HG03025 (cell line): ENCODE data around the gene TTR.

Experiments
- ATAC-seq: cut with Tn5 transposase; IDR thresholded peaks from one replicate; pipeline ENCODE4 v1.9.1; 2021; ENCODE audit warnings: mild to moderate bottlenecking, moderate library complexity; ENCODE audit not compliant: unreplicated experiment, low FRiP score

TTR gene

DNA sequence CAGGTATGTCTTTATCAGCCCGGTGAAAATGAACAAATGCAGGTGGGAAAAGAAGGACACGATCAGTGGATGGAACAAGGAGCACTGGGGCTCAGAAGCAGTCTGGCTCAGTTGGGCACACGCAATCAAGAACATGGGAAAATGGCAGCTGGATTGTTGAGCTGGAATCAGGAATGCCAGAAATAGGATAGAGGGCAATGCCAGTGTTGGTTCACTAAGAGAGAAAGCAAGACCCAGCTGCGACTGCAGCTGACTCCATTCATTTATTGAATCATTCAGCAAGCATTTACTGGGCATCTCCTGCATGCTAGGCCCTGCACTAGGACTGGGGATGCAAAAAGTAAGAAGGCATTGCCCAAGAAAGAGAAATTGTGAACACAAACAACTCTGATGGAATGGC is 13.6 kb upstream of the TTR start:
- ATAC-seq = no peak

- no peak for ATAC-seq
Observed at GRCh38 chr18:31579375-31579774, 12.3 kb upstream of the TTR start.

DNA sequence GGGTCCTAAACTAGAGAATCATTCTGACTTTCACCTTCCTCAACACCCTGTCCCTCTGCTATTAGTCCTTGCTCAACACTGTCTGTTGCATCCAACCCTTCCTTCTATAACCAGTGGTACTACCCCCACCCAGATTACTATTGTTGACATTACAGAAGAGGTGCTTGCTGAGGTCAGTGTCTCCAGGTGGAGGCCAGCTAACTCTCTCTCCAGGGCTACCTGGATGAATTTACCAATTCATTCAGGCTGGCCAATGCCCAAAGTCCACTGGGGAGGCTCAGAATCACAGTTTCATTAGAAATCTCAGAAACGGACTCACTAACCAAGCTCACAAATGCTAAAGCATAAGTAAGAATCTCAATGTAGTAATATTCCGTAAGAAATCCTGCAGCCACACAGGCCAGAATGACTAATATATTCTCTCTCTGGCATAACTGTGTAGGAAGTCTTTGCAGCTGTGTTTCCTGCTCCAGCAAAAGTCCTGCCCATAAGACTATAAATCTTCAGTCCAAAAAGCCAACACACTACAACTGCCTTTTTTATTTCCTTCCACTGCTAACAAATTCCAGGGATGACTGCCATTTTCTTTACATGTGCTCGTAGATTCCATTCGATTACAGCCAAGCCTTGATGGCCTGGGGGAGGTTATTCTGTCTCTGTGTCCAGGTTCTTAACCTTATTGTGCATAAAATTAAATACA is 10.0 kb upstream of the TTR start:
- ATAC-seq = no peak

- no peak for ATAC-seq
Observed at GRCh38 chr18:31583185-31583854, 8.4 kb upstream of the TTR start.

DNA sequence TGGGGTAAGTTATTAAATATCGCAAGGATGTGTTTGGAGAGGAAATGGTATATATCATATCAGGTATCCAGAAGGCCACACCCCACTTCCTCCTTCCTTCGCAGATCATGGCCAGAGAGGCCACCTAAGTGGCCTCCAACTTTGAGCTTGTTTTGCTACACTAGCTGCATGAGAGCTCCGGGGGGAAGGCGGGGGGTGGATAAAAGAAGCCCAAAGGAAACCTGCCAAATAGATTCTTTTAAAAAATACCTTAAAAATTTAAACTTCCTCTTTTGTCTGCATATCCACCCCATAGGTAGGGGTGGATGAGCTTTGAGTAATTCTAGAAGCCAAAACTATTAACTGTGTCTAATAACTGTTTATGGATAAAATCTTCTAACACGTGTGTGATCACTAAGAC is 5.7 kb upstream of the TTR start:
- no peak for ATAC-seq

DNA sequence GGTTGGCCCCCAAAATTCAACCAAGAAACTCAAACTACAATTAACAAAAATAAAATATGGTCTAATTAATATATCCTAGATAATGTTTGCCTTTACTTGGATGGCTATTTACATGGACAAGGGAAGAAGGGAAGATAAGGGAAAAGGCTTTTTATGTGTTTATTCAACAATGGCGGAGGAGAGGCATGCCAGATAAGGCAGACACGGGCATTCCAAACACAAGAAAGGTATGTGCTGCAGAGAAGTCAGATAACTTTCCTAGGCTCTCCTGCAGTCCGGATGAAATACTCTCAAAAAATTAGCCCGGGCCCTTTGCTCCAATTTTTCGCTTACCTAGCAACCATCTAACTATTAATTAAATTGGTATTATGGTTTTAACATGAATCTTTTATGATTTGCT is 5.1 kb upstream of the TTR start:
- ATAC-seq = no peak

- no peak for ATAC-seq
Observed at GRCh38 chr18:31587529-31587928, 4.1 kb upstream of the TTR start.

DNA sequence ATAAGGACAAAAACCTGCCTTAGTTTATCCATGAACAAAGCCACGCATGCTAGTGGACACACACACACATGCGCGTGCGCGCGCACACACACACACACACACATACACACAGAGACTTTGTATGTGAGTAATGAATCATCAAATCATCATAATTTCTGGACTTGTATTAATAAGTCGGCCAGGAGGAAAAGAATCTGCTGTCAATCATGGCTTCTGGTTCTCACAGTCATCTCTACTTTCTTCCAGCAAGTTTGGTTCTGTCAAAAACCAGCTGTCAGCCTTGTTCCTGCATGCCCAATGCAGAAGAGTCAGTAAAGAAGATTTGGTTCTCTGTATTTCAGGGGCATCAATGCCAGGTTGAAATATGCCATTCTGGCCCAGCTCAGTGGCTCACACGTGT is 1.1 kb upstream of the TTR start:
- no peak for ATAC-seq

GRCh38 chr18:31591113-31591512 is 564 bp upstream of the TTR start:
- ATAC-seq = no peak

GRCh38 chr18:31592506-31593157 is 955 bp downstream of the TTR start:
- ATAC-seq = no peak

- ATAC-seq = no peak
Observed at GRCh38 chr18:31595121-31595771, 3.6 kb downstream of the TTR start.

- no peak for ATAC-seq
Observed at GRCh38 chr18:31596081-31596872, 4.6 kb downstream of the TTR start.

- no peak for ATAC-seq
Observed at GRCh38 chr18:31598021-31598805, 6.5 kb downstream of the TTR start.

DNA sequence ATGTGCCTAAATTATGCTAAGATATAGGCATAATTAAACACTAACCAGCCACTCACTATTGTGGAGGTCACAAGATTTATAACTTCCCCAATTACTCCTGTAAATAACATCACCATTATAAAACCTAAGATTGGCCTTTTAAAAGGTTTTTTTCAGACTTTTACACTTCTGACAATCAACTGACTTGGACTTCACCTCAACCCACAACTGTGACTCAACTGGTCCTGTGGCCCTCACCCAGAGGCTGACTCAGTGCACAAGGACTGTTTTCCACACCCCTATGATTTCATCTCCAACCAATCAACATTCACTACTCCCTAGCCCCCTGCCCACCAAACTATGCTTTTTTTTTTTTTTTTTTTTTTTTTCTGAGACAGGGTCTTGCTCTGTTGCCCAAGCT is 11.6 kb downstream of the TTR start:
- no peak for ATAC-seq

GRCh38 chr18:31606265-31606664 is 14.6 kb downstream of the TTR start:
- ATAC-seq = no peak

GRCh38 chr18:31607384-31607783 is 15.7 kb downstream of the TTR start:
- no peak for ATAC-seq

DNA sequence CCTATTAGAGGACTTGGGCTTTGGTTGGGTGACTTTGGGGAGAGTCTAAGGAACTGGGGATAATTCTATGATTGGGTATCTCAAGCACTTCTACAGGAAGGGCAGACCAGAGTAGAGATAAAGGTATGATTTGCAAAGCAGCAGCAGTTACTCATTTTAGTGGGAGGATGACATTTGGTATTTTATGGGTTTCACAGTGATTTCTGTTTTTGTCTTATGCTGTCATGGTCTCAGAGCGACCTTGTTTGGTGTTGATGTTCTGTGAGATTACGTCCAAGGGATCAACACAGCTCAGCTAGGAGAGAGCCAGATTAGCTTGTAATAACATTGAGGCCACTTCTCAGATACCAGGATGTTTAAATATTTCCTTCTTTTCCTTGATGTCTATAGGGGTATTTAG is 18.2 kb downstream of the TTR start:
- ATAC-seq = no peak

DNA sequence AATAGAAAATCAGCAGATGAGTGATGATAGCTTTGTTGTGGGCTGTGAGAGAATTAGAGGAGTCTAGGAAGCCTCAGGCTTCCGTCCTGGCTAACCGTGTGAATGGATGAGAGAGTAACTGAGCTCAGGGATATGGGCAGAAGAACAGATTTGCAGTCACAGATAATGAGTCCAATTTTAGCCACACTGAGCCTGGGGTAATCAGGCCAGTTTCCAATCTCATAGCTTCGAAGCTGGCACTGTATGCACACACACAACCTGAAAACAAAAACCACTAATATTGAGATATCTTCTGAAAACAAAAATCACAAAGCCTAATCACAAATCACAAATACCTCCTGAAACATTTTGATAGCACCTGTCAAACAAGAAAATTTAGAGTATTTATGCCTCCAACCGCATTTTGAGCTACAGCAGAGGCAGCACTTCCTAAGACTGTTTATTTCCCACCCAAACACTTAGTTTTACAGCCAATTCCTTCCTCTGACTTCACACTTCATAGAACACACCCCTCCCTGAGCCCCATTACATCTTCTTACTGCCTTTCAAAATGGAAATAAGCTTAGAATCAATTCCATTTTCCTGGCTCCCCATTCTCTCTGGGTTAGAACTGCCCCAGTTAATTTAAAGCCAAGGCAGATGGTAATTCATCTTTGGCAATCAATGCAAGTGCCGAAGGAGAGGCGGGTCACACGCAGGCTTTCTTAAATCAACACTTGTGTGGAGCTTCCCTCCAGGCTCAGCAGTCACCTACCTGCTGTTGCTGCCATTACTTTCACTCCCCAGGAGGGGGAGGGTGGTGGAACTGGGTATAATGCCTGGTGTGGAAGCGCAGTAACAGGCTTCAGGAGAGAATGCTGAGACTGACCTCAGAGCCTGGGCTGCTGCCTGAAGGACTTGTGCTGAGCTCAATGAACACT is 18.9 kb downstream of the TTR start:
- no peak for ATAC-seq

DNA sequence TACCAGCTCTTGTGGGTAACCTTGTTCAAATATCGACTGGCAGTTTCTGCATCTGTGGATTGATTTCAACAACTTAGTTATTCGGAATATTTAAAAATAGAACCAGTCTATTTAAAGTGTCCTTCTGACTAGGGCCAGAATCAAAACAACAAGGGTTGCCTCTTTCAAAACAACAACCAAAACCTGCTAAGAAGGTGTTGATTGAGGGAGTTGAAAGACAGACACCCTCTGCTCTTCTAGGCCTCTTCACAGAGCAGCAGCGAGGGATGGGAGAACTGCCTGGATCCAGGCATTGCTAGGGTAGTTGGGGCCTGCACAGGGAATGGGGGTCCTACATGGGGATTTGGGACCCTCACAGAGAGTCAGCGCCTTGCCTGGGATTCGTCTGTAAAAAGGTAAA is 19.8 kb downstream of the TTR start:
- ATAC-seq = no peak
